OCI-LY3 (cell line): ENCODE results near the gene ERAL1.
"Not testable (repeated sequence)": the region's sequence is repeated elsewhere in the genome, so short reads cannot be mapped to it uniquely, and the experiment has no call there.

Experiments used
- H2AFZ ChIP-seq: fragments of 200-600, 300-600 bp; shearing (Covaris generic); 2 replicates; pipeline ENCODE4 v1.6.0; 2014; ENCODE audit warnings: antibody characterized with exemption, low read depth, low read length
- H3K27ac ChIP-seq: fragments of 200-600, 300-600 bp; sonication (generic); 2 replicates; pipeline ENCODE4 v1.5.1; 2014; ENCODE audit warnings: mild to moderate bottlenecking, low read length, moderate library complexity, mixed read lengths
- H3K27me3 ChIP-seq: fragments of 200-600, 300-600 bp; sonication (generic); 2 replicates; pipeline ENCODE4 v1.6.1; 2014; ENCODE audit warnings: low read depth, low read length, mixed read lengths
- H3K36me3 ChIP-seq: fragments of 200-600, 300-600 bp; sonication (generic); replicated peaks from 2 replicates; pipeline ENCODE3; 2014; ENCODE audit warnings: low read depth, low read length, mixed read lengths
- H3K4me1 ChIP-seq: fragments of 300-600, 200-600 bp; sonication (generic); 2 replicates; pipeline ENCODE4 v1.6.1; 2014; ENCODE audit warnings: low read length, mixed read lengths
- H3K4me2 ChIP-seq: fragments of 200-600, 300-600 bp; sonication (generic); 2 replicates; pipeline ENCODE4 v1.6.1; 2014; ENCODE audit warnings: low read length, mixed read lengths
- H3K4me3 ChIP-seq: fragments of 300-600, 200-600 bp; sonication (generic); 2 replicates; pipeline ENCODE4 v1.5.1; 2014; ENCODE audit warnings: antibody characterized with exemption, mild to moderate bottlenecking, low read length, moderate library complexity
- H3K79me2 ChIP-seq: fragments of 300-600, 200-600 bp; shearing (Covaris generic); 2 replicates; pipeline ENCODE4 v1.6.1; 2014; ENCODE audit warnings: mild to moderate bottlenecking, low read length, mixed read lengths
- H3K9ac ChIP-seq: fragments of 300-600, 200-600 bp; shearing (Covaris generic); 2 replicates; pipeline ENCODE4 v1.6.0; 2014; ENCODE audit warnings: mild to moderate bottlenecking, low read length, moderate library complexity
- H3K9me3 ChIP-seq: fragments of 200-600, 300-600 bp; shearing (Covaris generic); 2 replicates; pipeline ENCODE4 v1.6.1; 2014; ENCODE audit warnings: low read length, mixed read lengths; ENCODE audit not compliant: insufficient read depth
- H4K20me1 ChIP-seq: fragments of 200-600, 300-600 bp; sonication (generic); 2 replicates; pipeline ENCODE4 v1.6.1; 2016; ENCODE audit warnings: low read length, mixed read lengths; ENCODE audit not compliant: insufficient read depth
- EZH2phosphoT487 ChIP-seq: fragments of 200-600 bp; shearing (Covaris generic); IDR thresholded peaks from 2 replicates; pipeline ENCODE4 v1.6.1; 2018; ENCODE audit warnings: antibody characterized with exemption, mixed run types, low read depth
- TF ChIP-seq, protein P1 (sequence below): fragments of 200-600, 300-600 bp; sonication (generic); IDR thresholded peaks from 2 replicates; pipeline ENCODE4 v1.5.1; 2014; ENCODE audit warnings: antibody characterized with exemption, low read length, low read depth

The ERAL1 gene

DNA sequence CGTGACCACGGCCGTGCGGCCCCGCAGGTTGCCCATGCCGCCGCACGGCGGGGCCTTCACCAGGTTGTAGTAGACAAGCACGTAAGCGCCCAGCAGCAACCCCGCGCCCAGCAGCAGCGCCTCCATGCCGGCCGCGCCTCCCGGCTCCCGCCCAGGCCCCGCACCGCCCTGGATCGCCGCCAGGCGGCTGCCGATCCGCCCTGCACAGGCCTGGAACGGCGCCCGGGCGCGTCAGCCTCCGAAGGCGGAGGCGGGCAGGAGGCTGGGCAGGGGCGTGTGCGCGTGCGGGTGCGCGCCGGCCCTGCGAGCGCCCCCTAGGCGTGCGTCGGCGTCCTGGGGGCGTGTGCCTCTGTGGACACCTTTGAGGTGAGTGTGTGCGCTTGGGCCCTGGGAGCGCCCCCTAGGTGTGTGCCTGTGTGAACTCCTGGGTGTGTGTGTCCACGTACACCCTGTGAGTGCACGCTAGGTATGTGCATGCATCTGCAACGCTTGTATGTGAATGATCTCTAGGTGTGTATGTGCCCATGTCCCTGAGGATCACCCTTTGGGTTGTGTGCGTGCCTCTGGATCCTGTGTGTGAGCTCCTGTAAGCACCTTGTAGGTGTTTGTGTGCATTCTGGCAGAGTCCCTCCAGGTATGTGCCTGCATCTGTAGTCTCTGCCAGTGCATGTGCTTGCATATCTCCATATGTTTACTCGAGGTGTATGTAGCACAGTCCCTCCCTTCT lies 48.2 kb downstream of the ERAL1 start, which contains the start of gene DHRS13:
Gene DHRS13, minus strand, starts transcription at position 261 of the 727 bp plus-strand sequence. Its CDS starts 135 bp downstream, at position 126.
- H3K9me3 ChIP-seq = no peaks in the 10 kb centered on the region
- H3K79me2 ChIP-seq = peaks cover 43% of the 10 kb centered on the region
- no peaks in the 10 kb centered on the region for H3K27me3 ChIP-seq
- peaks cover 32% of the 10 kb centered on the region for H3K4me1 ChIP-seq
- H2AFZ ChIP-seq = no peak within 1 kb of the TSS; the same call in 1 of the 2 replicates
- H3K27ac ChIP-seq = peak within 1 kb of the TSS; percentile 82
- H3K36me3 ChIP-seq = peaks cover 50% of the 10 kb centered on the region
- no peaks in the 10 kb centered on the region for H4K20me1 ChIP-seq
- no peak for TF ChIP-seq EZH2phosphoT487
- TF ChIP-seq, protein P1, sequence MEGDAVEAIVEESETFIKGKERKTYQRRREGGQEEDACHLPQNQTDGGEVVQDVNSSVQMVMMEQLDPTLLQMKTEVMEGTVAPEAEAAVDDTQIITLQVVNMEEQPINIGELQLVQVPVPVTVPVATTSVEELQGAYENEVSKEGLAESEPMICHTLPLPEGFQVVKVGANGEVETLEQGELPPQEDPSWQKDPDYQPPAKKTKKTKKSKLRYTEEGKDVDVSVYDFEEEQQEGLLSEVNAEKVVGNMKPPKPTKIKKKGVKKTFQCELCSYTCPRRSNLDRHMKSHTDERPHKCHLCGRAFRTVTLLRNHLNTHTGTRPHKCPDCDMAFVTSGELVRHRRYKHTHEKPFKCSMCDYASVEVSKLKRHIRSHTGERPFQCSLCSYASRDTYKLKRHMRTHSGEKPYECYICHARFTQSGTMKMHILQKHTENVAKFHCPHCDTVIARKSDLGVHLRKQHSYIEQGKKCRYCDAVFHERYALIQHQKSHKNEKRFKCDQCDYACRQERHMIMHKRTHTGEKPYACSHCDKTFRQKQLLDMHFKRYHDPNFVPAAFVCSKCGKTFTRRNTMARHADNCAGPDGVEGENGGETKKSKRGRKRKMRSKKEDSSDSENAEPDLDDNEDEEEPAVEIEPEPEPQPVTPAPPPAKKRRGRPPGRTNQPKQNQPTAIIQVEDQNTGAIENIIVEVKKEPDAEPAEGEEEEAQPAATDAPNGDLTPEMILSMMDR = peak; percentile 98
- peak within 1 kb of the TSS; percentile 97 for H3K4me2 ChIP-seq
- H3K9ac ChIP-seq = peak within 1 kb of the TSS; percentile 91
- H3K4me3 ChIP-seq = peak within 1 kb of the TSS; percentile 84

DNA sequence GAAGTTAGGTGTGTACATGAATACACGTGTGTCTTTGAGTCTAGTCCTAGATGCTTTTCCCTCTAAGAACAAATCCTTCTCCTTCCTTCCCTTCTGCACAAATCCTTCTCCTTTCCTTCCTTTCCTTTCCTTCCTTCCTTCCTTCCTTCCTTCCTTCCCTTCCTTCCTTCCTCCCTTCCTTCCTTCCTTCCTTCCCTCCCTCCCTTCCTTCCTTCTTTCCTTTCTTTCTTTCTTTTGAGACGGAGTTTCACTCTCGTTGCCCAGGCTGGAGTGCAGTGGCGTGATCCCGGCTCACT lies 48.7 kb downstream of the ERAL1 start:
- H3K79me2 ChIP-seq = peaks cover 38% of the 10 kb centered on the region
- peak overlapping the region; percentile 61; the same call in 1 of the 2 replicates for H3K4me2 ChIP-seq
- H2AFZ ChIP-seq, H3K9me3 ChIP-seq, H4K20me1 ChIP-seq, H3K27me3 ChIP-seq, H3K9ac ChIP-seq: not testable (repeated sequence)
- peak overlapping the region; percentile 21; the same call in 1 of the 2 replicates for H3K27ac ChIP-seq
- H3K4me1 ChIP-seq = peaks cover 27% of the 10 kb centered on the region
- H3K36me3 ChIP-seq = peaks cover 49% of the 10 kb centered on the region
- H3K4me3 ChIP-seq = peak overlapping the region; percentile 59

DNA sequence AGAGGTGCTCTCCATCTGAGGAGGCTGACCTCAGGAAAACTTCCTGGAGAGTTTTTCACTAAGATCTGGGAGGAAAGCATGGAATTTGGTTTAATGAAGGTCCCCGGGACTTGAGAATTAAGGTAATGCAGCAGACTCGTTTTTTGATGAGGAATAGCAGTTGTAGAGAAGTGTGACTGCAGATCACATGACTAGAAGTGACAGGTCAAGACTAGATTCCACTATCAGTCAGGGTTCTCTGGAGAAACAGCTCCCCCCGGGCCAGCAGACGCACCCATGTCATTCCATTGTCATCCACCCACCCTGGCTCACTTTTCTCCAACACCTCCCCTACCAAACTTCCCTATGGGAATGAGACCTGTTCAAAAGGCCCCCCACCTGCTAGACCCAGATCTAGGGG lies 50.0 kb downstream of the ERAL1 start:
- Histone ChIP-seq H3K4me1 (peaks cover 24% of the 10 kb centered on the region), H3K9me3 (no peaks in the 10 kb centered on the region), H2AFZ (no peak overlapping the region), H3K9ac (no peak overlapping the region), H3K4me3 (no peak overlapping the region), H3K36me3 (peaks cover 51% of the 10 kb centered on the region), H3K4me2 (no peak overlapping the region), H3K27ac (no peak overlapping the region), H4K20me1 (no peaks in the 10 kb centered on the region), H3K79me2 (peaks cover 27% of the 10 kb centered on the region), H3K27me3 (no peaks in the 10 kb centered on the region)
- TF ChIP-seq, protein P1 = no peak
- TF ChIP-seq EZH2phosphoT487 = no peak

DNA sequence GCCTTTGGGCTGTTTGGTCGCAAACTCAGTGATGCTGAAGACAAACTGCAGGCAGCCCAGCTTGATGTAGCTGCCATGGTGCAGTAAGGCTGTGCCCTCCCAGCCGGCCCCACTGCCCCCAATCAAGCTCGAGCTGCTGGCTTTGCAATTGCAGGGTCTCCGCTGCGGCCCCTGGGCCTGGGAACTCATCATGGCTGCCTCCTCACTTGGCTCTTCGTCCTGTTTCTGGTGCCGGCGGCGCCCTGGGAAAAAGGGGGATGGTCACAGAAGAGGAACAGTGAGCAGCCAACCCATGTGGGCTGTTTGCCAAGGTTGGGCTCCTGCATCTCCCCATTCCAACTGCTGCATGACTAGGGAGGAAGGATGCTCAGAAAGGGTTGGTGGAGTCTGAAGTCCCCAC lies 51.5 kb downstream of the ERAL1 start:
- no peak overlapping the region for H3K9ac ChIP-seq
- H3K4me3 ChIP-seq = no peak overlapping the region
- peaks cover 14% of the 10 kb centered on the region for H3K79me2 ChIP-seq
- H3K9me3 ChIP-seq = no peaks in the 10 kb centered on the region
- H3K27ac ChIP-seq = no peak overlapping the region
- peaks cover 56% of the 10 kb centered on the region for H3K36me3 ChIP-seq
- no peak overlapping the region for H3K4me2 ChIP-seq
- H2AFZ ChIP-seq = no peak overlapping the region
- peaks cover 13% of the 10 kb centered on the region for H3K4me1 ChIP-seq
- H4K20me1 ChIP-seq = no peaks in the 10 kb centered on the region
- no peaks in the 10 kb centered on the region for H3K27me3 ChIP-seq
- TF ChIP-seq, protein P1 = no peak
- TF ChIP-seq EZH2phosphoT487 = no peak
